Activated CD4-positive, alpha-beta T cell treated with anti-CD3 and anti-CD28 coated beads, Interleukin-2, amount 10 ng/mL, durations not matched to agents 7 days and 5 days (primary cell): Measurements from ENCODE around the gene SIX5. TPM values are rescaled to one million over a fixed set of nuclear protein-coding genes. Genes with fewer than 3 reads are reported as not detected.

Source experiments
- CTCF ChIA-PET: fragments of 350-600 bp; sonication (Branson Sonifier 250); formaldehyde crosslinking; loops from one replicate; lab custom pipeline; 2021; ENCODE audit warnings: antibody characterized with exemption; lab: Charles Lee
- POLR2A ChIA-PET: fragments of 350-600 bp; sonication (Branson Sonifier 250); formaldehyde crosslinking; loops from one replicate; lab custom pipeline; 2021; ENCODE audit warnings: antibody characterized with exemption; lab: Charles Lee
- DNase-seq: peaks from one replicate; pipeline ENCODE4 v3.0.0-alpha.2; 2020
- H3K27ac Mint-ChIP-seq: one replicate; pipeline ENCODE4 v1.8.0; 2021; ENCODE audit warnings: mild to moderate bottlenecking, moderate library complexity, mixed read lengths
- H3K27me3 Mint-ChIP-seq: one replicate; pipeline ENCODE4 v1.8.0; 2021; ENCODE audit warnings: mixed read lengths
- H3K36me3 Mint-ChIP-seq: one replicate; pipeline ENCODE4 v1.8.0; 2021; ENCODE audit warnings: low read depth, mixed read lengths
- H3K4me1 Mint-ChIP-seq: one replicate; pipeline ENCODE4 v1.8.0; 2021; ENCODE audit warnings: mixed read lengths
- H3K4me3 Mint-ChIP-seq: one replicate; pipeline ENCODE4 v1.8.0; 2021; ENCODE audit warnings: mild to moderate bottlenecking, moderate library complexity, mixed read lengths
- H3K9me3 Mint-ChIP-seq: one replicate; pipeline ENCODE4 v1.8.0; 2021; ENCODE audit warnings: mixed read lengths
- total RNA-seq, 2 experiments: library from RNA; stranded (reverse); gene quantifications; one replicate each; pipeline ENCODE4 v1.2.3, GENCODE V29; 2021

The SIX5 gene
- total RNA-seq, 2 experiments from 2014 or later, result 0.64 to 0.85 TPM

- H3K4me1 Mint-ChIP-seq, result peaks cover 21% of the 10 kb centered on the region
- peak overlapping the region; percentile 75 for H3K4me3 Mint-ChIP-seq
- CTCF ChIA-PET, result interaction anchor here (0.8 to 3.2 kb wide), 36 partner anchors 9 to 495 kb away, joined by 3 to 45 read pairs (median 5); partner anchors contain the start of genes DMPK and DMWD
- H3K27ac Mint-ChIP-seq, result peak overlapping the region; percentile 84
- POLR2A ChIA-PET, result interaction anchor here (0.6 kb wide), 1 partner anchor 93 kb away, joined by 7 read pairs; no protein-coding TSS in a partner anchor
- peaks cover 16% of the 10 kb centered on the region for H3K27me3 Mint-ChIP-seq
- DNase-seq, result peak; percentile 62
- H3K36me3 Mint-ChIP-seq, result no peaks in the 10 kb centered on the region
- H3K9me3 Mint-ChIP-seq, result no peaks in the 10 kb centered on the region
These were observed 754 bp upstream of the SIX5 start for GRCh38 chr19:45769821-45770191.

GRCh38 chr19:45768655-45768983 is 433 bp downstream of the SIX5 start:
- peak; percentile 27 for DNase-seq
- ChIA-PET CTCF (interaction anchor here (0.8 to 3.2 kb wide), 15 partner anchors 9 to 135 kb away, joined by 3 to 45 read pairs (median 7); partner anchors contain the start of genes DMWD and FBXO46), POLR2A (interaction anchor here (0.8 to 1.3 kb wide), 3 partner anchors 31 to 101 kb away, joined by 3 to 4 read pairs (median 4); partner anchors contain the start of gene GIPR)
- H3K27me3 Mint-ChIP-seq, result peaks cover 16% of the 10 kb centered on the region
- no peaks in the 10 kb centered on the region for H3K9me3 Mint-ChIP-seq
- no peaks in the 10 kb centered on the region for H3K36me3 Mint-ChIP-seq
- peak overlapping the region; percentile 41 for H3K27ac Mint-ChIP-seq
- peak overlapping the region; percentile 75 for H3K4me3 Mint-ChIP-seq
- H3K4me1 Mint-ChIP-seq, result peaks cover 21% of the 10 kb centered on the region

DNA sequence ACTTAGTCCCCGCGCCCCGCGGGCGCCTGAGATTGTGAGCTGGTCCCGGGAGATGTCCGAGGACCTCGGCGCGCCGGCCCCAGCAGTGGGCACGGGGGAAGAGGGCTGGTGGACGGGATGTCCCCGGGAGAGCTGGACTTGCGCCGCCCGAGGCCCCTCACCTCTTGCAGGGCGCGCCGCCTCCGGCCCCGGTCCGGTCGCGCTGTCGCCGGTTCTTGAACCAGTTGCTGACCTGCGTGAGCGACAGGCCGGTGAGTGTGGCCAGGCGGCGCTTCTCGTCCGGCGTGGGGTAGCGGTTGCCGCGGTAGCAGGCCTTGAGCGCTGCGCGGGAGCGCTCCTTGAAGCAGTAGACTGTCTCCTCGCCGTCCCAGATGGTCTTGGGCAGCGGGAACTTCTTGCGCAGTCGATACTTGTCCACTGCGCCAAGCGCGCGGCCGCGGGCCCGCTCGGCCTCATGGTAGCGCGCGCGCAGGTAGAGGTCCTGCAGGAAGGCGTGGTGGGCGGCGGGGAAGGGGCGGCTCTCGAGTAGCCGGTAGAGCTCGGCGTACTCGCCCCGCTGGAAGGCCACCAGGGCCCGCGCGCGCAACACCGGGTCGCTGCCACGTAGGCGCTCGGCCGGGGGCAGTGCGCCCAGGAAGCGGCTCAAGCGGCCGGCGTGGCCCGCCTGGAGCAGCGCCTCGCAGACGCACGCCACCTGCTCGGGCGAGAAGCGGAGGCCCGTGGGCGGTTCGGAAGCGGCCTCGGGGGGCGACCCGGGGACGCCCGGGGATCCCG is 984 bp downstream of the SIX5 start:
- H3K27me3 Mint-ChIP-seq, result peaks cover 16% of the 10 kb centered on the region
- H3K4me3 Mint-ChIP-seq, result peak overlapping the region; percentile 40
- no peak for DNase-seq
- H3K27ac Mint-ChIP-seq, result no peak overlapping the region
- H3K36me3 Mint-ChIP-seq, result no peaks in the 10 kb centered on the region
- peaks cover 21% of the 10 kb centered on the region for H3K4me1 Mint-ChIP-seq
- ChIA-PET CTCF (interaction anchor here (0.6 to 3.2 kb wide), 15 partner anchors 10 to 135 kb away, joined by 3 to 45 read pairs (median 7); partner anchors contain the start of genes DMWD and FBXO46), POLR2A (interaction anchor here (1.2 to 1.3 kb wide), 2 partner anchors 31 to 51 kb away, joined by 4 read pairs; no protein-coding TSS in a partner anchor)
- no peaks in the 10 kb centered on the region for H3K9me3 Mint-ChIP-seq

DNA sequence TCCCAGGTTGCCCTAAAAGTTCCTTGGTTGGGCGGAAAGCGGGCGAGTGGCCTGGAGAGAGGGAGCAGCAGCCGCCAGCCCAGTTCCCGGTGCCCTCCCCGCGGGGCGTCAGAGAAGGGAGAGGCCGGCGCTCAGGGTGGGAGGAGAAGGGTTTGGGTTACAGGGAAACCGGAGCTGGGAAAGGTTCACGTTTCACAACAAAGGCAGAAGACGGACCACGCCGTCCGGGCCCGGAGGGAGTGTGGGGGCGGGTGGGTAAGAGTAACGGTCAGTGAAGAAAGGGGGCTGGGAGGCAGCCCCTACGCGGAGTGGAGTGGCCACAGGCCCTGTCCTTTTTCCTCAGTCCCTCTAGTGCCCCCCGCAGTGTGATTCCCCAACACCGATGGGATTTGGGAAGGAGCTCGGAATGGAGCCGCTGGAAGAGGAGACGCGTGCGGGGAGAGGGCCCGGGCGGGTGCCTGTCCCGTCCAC is 1.6 kb downstream of the SIX5 start:
- H3K27ac Mint-ChIP-seq, result no peak overlapping the region
- peaks cover 16% of the 10 kb centered on the region for H3K27me3 Mint-ChIP-seq
- peaks cover 21% of the 10 kb centered on the region for H3K4me1 Mint-ChIP-seq
- no peaks in the 10 kb centered on the region for H3K36me3 Mint-ChIP-seq
- ChIA-PET POLR2A (no interaction called here), CTCF (interaction anchor here (0.6 to 1.2 kb wide), 4 partner anchors 28 to 77 kb away, joined by 3 to 4 read pairs (median 3); no protein-coding TSS in a partner anchor)
- no peak for DNase-seq
- no peaks in the 10 kb centered on the region for H3K9me3 Mint-ChIP-seq
- H3K4me3 Mint-ChIP-seq, result no peak overlapping the region

- POLR2A ChIA-PET, result no interaction called here
- peaks cover 20% of the 10 kb centered on the region for H3K4me1 Mint-ChIP-seq
- no peak overlapping the region for H3K27ac Mint-ChIP-seq
- H3K27me3 Mint-ChIP-seq, result peaks cover 11% of the 10 kb centered on the region
- DNase-seq, result no peak
- CTCF ChIA-PET, result interaction anchor here (0.6 to 1.2 kb wide), 3 partner anchors 28 to 51 kb away, joined by 3 to 4 read pairs (median 3); no protein-coding TSS in a partner anchor
- no peak overlapping the region for H3K4me3 Mint-ChIP-seq
- no peaks in the 10 kb centered on the region for H3K36me3 Mint-ChIP-seq
- H3K9me3 Mint-ChIP-seq, result no peaks in the 10 kb centered on the region
These were observed 2.1 kb downstream of the SIX5 start for GRCh38 chr19:45766869-45767346.

GRCh38 chr19:45766296-45766868 is 2.7 kb downstream of the SIX5 start:
- Mint-ChIP-seq H3K27ac (no peak overlapping the region), H3K4me3 (no peak overlapping the region), H3K27me3 (peaks cover 10% of the 10 kb centered on the region), H3K4me1 (peaks cover 20% of the 10 kb centered on the region), H3K36me3 (no peaks in the 10 kb centered on the region), H3K9me3 (no peaks in the 10 kb centered on the region)
- POLR2A ChIA-PET, result no interaction called here
- no peak for DNase-seq
- CTCF ChIA-PET, result interaction anchor here (1.2 kb wide), 1 partner anchor 51 kb away, joined by 3 read pairs; no protein-coding TSS in a partner anchor

DNA sequence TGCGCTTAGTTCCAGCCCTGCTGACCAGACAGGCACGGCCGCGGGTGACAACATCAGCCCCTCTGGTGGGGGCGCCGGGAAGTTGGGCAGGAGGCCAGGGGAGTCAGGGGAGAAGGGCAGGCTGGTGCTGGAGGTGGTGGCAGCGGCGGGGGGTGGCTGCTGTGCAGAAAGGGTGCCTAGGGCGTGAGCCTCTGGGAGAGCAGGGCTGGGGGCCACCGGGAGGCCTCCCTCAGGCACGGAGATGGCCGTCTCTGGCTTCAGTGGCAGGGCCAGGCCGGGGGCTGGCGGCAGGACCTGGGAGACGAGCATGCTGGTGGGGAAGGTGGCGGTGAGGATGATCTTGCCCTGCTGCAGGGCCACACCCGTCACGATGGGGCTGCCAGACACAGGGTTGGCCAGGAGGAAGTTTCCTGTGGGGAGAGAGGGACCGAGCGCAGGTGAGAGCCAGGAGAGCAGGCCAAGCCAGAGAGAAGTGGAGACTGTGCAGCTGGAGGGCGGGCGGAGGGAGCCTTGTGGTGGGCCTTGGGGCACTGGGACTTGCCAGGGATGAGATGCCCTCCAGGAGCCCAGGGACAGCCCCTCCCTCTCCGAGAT is 3.3 kb downstream of the SIX5 start:
- no peak overlapping the region for H3K27ac Mint-ChIP-seq
- no peak overlapping the region for H3K4me3 Mint-ChIP-seq
- H3K27me3 Mint-ChIP-seq, result peaks cover 10% of the 10 kb centered on the region
- POLR2A ChIA-PET, result no interaction called here
- no peaks in the 10 kb centered on the region for H3K36me3 Mint-ChIP-seq
- CTCF ChIA-PET, result interaction anchor here (1.5 kb wide), 1 partner anchor 13 kb away, joined by 3 read pairs; no protein-coding TSS in a partner anchor
- DNase-seq, result no peak
- H3K9me3 Mint-ChIP-seq, result no peaks in the 10 kb centered on the region
- H3K4me1 Mint-ChIP-seq, result peaks cover 16% of the 10 kb centered on the region

DNA sequence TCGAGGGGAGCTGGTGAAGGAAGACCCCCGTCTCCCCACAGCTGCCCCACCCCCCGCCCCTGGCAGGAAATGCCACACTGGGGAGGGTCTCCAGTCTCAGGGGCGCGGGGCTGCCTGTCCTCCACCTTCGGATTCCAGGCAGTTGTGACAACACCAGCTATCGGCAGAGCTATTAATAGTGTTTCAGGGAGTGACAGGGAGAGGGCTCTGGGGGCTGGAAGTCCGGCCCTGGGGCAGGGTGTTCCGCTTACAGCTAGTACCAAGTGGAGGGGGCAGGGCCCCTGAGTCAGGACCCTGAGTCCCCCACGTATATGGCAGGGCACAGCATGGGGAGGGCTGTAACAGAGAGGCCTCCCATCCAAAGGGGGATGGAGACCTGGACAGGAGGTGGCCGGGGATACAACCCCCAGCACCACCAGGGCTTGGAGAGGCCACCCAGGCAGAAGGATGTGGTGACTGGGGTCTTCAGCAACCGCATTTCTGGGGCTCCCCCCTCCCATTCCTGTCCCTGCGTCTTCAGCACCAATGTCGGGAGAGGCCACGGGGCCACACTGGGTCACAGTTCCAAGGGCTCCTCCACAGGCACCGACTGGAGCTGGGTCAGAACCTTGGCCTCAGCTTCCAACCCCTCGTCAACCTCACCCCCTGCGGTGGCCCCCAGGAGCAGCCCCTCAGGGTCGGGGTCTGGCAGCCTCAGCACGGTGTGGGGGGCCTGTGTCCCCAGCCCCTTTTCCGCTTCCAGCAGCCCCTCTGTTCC is 3.9 kb downstream of the SIX5 start:
- peaks cover 10% of the 10 kb centered on the region for H3K27me3 Mint-ChIP-seq
- H3K9me3 Mint-ChIP-seq, result no peaks in the 10 kb centered on the region
- H3K4me1 Mint-ChIP-seq, result peaks cover 11% of the 10 kb centered on the region
- H3K36me3 Mint-ChIP-seq, result no peaks in the 10 kb centered on the region
- H3K27ac Mint-ChIP-seq, result no peak overlapping the region
- H3K4me3 Mint-ChIP-seq, result no peak overlapping the region
- no peak for DNase-seq
- ChIA-PET POLR2A (no interaction called here), CTCF (interaction anchor here (1.5 kb wide), 1 partner anchor 14 kb away, joined by 3 read pairs; no protein-coding TSS in a partner anchor)

DNA sequence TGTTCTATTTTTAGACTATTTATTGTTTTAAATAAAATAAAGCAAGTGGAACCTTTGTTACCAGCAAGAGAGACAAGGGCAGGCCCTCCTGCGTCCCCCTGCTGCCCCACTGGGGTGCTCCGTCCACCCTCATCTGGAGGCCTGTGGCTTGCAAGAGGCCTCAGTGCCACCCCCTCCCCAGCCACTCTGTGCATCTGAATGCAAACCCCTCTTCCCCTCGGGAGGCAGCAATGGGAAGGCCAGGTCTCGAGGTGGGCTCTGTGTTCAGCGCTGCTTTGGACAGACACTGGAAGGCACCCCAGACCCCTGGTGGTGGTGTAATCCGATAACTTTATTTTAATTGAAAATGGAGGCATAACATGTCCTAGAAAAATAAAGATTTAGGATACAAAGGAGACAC is 4.6 kb downstream of the SIX5 start:
- Mint-ChIP-seq H3K36me3 (no peaks in the 10 kb centered on the region), H3K9me3 (no peaks in the 10 kb centered on the region), H3K4me3 (no peak overlapping the region), H3K27me3 (peaks cover 10% of the 10 kb centered on the region), H3K27ac (no peak overlapping the region), H3K4me1 (peaks cover 5% of the 10 kb centered on the region)
- ChIA-PET POLR2A (no interaction called here), CTCF (interaction anchor here (1.5 kb wide), 1 partner anchor 15 kb away, joined by 3 read pairs; no protein-coding TSS in a partner anchor)
- DNase-seq, result no peak

- ChIA-PET CTCF (interaction anchor here (1.0 kb wide), 1 partner anchor 10 kb away, joined by 4 read pairs; no protein-coding TSS in a partner anchor), POLR2A (no interaction called here)
- H3K36me3 Mint-ChIP-seq, result no peaks in the 10 kb centered on the region
- peaks cover 8% of the 10 kb centered on the region for H3K27me3 Mint-ChIP-seq
- peaks cover 3% of the 10 kb centered on the region for H3K4me1 Mint-ChIP-seq
- H3K9me3 Mint-ChIP-seq, result no peaks in the 10 kb centered on the region
- H3K27ac Mint-ChIP-seq, result no peak overlapping the region
- no peak for DNase-seq
- H3K4me3 Mint-ChIP-seq, result no peak overlapping the region
These were observed 5.3 kb downstream of the SIX5 start for GRCh38 chr19:45763691-45764294.

DNA sequence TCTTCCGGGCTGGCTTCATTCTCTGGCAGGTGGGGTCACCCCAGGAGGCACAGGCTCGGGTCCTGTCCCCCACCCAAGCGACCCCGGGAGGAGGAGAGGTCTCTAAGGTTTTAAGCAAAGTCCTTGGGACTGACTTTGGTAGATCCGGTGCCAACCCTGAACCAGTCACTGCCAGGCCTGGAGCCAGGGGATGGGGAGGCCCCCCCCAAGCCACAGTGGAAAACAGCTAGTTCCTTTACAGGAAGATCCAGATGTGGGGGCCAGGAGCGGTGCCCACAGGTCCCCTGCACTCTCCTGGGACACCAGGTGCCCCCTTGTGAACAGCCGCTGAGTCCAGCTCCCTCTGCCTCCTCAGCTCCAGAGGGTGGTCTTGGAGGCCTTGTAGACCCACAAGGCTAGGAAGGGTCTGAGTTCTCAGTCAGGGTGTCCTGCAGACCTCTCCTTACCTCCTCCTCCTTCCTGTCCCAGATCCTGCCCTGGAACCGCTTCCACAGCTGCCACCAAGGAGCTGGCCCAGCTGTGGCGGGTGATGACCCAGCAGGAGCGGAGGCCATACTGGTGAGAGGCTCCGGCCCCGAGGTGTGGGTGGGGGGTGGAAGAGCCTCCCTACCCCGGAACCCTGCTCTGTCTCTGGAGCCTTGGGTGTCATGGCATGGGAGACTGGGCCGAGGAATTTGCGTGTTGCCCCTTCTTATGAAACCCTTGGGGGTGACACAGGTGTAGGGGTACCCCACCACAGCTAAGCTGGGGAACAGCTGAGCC is 6.0 kb downstream of the SIX5 start:
- Mint-ChIP-seq H3K27me3 (peaks cover 7% of the 10 kb centered on the region), H3K36me3 (no peaks in the 10 kb centered on the region), H3K9me3 (no peaks in the 10 kb centered on the region), H3K4me1 (peaks cover 2% of the 10 kb centered on the region), H3K4me3 (no peak overlapping the region), H3K27ac (no peak overlapping the region)
- ChIA-PET POLR2A (no interaction called here), CTCF (interaction anchor here (1.0 kb wide), 1 partner anchor 9 kb away, joined by 4 read pairs; no protein-coding TSS in a partner anchor)
- DNase-seq, result no peak
